SK-N-SH treated with all-trans-retinoic acid at 6 μM for 48 hours (cell line): ENCODE data around the gene PCNT.

Source experiments
- ARNTL ChIP-seq: fragments of 450-650 bp; formaldehyde crosslinking; IDR thresholded peaks from 2 replicates; pipeline ENCODE4 v1.5.0; 2020; ENCODE audit warnings: low read depth, mild to moderate bottlenecking, moderate library complexity, borderline replicate concordance
- BACH2 ChIP-seq: fragments of 250-450 bp; sonication (Bioruptor Pico); IDR thresholded peaks from 2 replicates; pipeline ENCODE4 v1.9.0; 2021; ENCODE audit warnings: mild to moderate bottlenecking, borderline replicate concordance
- POU6F1 ChIP-seq: fragments of 250-450 bp; sonication (Bioruptor Pico); IDR thresholded peaks from 2 replicates; pipeline ENCODE4 v1.8.0; 2021; ENCODE audit warnings: low read depth, mild to moderate bottlenecking, moderate library complexity, borderline replicate concordance
- ZFP3 ChIP-seq: fragments of 250-450 bp; sonication (Bioruptor Pico); IDR thresholded peaks from 2 replicates; pipeline ENCODE4 v1.5.0; 2020; ENCODE audit warnings: mild to moderate bottlenecking, moderate library complexity
- ZNF565 ChIP-seq: fragments of 450-650 bp; formaldehyde crosslinking; conservative IDR thresholded peaks from 2 replicates; pipeline ENCODE4 v1.5.0; 2020; ENCODE audit warnings: low read depth, mild to moderate bottlenecking, moderate library complexity
- TF ChIP-seq, protein P1 (sequence below): fragments of 250-450 bp; sonication (Bioruptor Pico); IDR thresholded peaks from 2 replicates; pipeline ENCODE4 v1.5.0; 2020; ENCODE audit warnings: mild to moderate bottlenecking, moderate library complexity

DNA sequence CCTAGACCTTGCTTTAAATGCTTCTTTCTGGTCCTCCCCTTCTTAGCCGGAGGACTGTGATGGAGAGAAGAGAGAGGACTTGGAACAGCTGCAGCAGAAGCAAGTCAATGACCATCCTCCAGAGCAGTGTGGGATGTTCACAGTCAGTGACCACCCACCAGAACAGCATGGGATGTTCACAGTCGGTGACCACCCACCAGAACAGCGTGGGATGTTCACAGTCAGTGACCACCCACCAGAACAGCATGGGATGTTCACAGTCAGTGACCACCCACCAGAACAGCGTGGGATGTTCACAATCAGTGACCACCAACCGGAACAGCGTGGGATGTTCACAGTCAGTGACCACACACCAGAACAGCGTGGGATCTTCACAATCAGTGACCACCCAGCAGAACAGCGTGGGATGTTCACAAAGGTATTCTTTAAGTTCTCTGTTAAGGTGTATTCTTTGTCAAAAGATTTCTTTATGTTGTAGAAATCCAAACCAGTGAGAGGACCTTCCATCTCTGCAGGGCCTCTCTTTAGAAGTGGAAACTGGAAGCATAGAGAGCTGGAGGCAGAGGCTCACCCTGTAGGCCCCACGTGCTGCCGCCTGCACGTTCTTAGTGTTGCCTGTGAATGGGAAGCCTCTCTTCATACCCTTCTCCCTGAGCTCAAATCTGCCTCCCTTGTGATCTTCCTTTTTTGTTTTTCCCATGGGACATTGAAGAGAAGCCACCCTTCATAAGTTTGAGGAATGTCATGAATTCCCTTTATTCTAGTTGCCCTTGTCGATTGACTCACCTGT is 10.6 kb downstream of the PCNT start:
- TF ChIP-seq BACH2 (no peak), ARNTL (CRISPR knock-in tag) (no peak), POU6F1 (no peak), ZFP3 (no peak), ZNF565 (CRISPR knock-in tag) (no peak)
- TF ChIP-seq, protein P1, sequence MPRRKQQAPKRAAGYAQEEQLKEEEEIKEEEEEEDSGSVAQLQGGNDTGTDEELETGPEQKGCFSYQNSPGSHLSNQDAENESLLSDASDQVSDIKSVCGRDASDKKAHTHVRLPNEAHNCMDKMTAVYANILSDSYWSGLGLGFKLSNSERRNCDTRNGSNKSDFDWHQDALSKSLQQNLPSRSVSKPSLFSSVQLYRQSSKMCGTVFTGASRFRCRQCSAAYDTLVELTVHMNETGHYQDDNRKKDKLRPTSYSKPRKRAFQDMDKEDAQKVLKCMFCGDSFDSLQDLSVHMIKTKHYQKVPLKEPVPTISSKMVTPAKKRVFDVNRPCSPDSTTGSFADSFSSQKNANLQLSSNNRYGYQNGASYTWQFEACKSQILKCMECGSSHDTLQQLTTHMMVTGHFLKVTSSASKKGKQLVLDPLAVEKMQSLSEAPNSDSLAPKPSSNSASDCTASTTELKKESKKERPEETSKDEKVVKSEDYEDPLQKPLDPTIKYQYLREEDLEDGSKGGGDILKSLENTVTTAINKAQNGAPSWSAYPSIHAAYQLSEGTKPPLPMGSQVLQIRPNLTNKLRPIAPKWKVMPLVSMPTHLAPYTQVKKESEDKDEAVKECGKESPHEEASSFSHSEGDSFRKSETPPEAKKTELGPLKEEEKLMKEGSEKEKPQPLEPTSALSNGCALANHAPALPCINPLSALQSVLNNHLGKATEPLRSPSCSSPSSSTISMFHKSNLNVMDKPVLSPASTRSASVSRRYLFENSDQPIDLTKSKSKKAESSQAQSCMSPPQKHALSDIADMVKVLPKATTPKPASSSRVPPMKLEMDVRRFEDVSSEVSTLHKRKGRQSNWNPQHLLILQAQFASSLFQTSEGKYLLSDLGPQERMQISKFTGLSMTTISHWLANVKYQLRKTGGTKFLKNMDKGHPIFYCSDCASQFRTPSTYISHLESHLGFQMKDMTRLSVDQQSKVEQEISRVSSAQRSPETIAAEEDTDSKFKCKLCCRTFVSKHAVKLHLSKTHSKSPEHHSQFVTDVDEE, result no peak
